Calu3 (cell line): ENCODE data around the gene PAM16. TPM values are rescaled to one million over a fixed set of nuclear protein-coding genes. Genes with fewer than 3 reads are reported as not detected.
A peak's percentile ranks its signal among the peaks of the same experiment; 100 is the strongest.

Experiments
- BruUV-seq: library from RNA; stranded (reverse); fragments of 400-500 nt; replicated peaks from 2 replicates; lab custom pipeline; 2021; lab: Mats Ljungman, UMichigan
- CTCF ChIA-PET: fragments of 300-600 bp; sonication (Branson Sonifier 250); formaldehyde crosslinking; loops from one replicate; lab custom pipeline; 2022; ENCODE audit warnings: antibody characterized with exemption; lab: Charles Lee
- DNase-seq: peaks from one replicate; pipeline ENCODE4 v3.0.0; 2022
- H3K27ac Mint-ChIP-seq: one replicate; pipeline ENCODE4 v1.8.0; 2022; ENCODE audit warnings: mixed read lengths; ENCODE audit not compliant: unreplicated experiment
- H3K27me3 Mint-ChIP-seq: one replicate; pipeline ENCODE4 v1.8.0; 2022; ENCODE audit warnings: mixed read lengths; ENCODE audit not compliant: unreplicated experiment
- H3K36me3 Mint-ChIP-seq: one replicate; pipeline ENCODE4 v1.8.0; 2022; ENCODE audit warnings: mild to moderate bottlenecking, moderate library complexity, mixed read lengths; ENCODE audit not compliant: insufficient read depth, unreplicated experiment
- H3K4me1 Mint-ChIP-seq: one replicate; pipeline ENCODE4 v1.8.0; 2022; ENCODE audit warnings: mild to moderate bottlenecking, low read depth, mixed read lengths; ENCODE audit not compliant: unreplicated experiment
- H3K4me3 Mint-ChIP-seq: one replicate; pipeline ENCODE4 v1.8.0; 2022; ENCODE audit warnings: mild to moderate bottlenecking, low read depth, moderate library complexity, mixed read lengths; ENCODE audit not compliant: unreplicated experiment
- H3K9me3 Mint-ChIP-seq: one replicate; pipeline ENCODE4 v1.8.0; 2022; ENCODE audit warnings: low read depth, mixed read lengths; ENCODE audit not compliant: unreplicated experiment
- intact Hi-C: fragments of 100-400 bp; cut with micrococcal nuclease; formaldehyde crosslinking; loops from one replicate; pipeline ENCODE4 v1.10.0; 2022; ENCODE audit not compliant: unreplicated experiment
- total RNA-seq: library from RNA; stranded (reverse); gene quantifications from 2 replicates; pipeline ENCODE4 v1.2.3, GENCODE V29; 2022
- TF ChIP-seq, protein P1 (sequence below): fragments of 200-600 bp; IDR thresholded peaks from one replicate; pipeline ENCODE4 v1.8.0; 2022; ENCODE audit warnings: antibody characterized with exemption; ENCODE audit not compliant: unreplicated experiment

Gene PAM16
- total RNA-seq, 1 experiment from 2014 or later, result 72.7 TPM

DNA sequence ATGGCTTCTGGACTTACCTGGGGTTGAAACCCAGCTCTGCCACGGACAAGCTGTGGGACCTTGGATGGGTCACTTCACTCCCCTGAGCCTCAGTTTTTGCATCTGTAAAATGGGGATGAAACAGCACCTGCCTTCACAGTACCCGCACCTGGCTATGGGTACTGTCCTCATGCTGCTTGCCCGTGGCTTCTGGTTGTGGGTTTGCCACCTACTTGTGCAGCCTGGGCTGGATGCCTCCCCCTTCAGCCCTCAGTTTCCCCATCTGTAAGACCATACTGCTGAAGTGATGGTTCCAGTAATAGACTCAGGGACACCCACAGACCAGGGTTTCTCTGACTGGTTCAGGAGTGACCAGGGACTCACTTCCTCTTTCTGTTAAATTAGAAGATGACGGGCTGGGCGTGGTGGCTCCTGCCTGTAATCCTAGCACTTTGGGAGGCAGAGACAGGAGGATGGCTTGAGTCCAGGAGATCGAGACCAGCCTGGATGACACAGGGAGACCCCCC, 25.8 kb downstream of the PAM16 start:
- CTCF ChIA-PET, result interaction anchor here (0.5 kb wide), 1 partner anchor 162 kb away, joined by 4 read pairs; no protein-coding TSS in a partner anchor

DNA sequence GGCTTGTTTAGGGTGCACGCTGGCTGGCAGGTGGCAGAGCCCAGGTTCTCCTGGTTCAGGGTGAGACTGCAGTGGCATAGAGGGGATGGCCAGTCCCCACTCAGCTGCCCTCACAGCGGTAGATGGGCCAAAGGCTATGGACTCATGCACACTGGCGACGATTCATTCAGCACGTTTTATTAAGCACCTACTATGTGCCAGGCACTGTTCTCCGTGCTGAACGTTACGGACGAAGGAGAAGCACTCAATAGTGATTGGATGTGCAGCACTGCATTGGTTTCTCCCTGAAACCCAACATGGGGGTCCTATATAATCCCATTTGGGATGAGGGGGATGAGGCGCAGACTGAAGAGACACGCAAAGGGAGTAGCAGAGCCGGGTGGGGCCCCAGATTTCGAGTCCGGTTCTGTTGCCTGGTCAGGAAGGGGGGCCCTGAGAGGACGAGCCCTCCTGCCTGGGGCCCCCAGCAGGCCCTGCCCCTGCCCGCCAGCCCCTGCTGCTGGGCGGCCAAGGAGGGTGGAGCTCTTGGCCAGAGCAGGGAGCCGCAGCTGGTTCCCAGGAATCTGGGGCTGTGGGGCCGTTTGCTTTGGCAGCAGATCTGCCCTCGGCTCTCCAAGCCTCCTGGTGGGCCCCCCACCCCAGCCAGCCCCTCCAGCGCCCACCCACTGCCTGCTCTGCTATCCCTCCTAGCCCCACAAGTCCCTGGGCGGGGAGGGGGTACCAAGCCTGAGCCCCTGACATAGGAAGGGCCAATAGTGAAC, 26.4 kb downstream of the PAM16 start:
- CTCF ChIA-PET, result interaction anchor here (1.0 to 2.2 kb wide), 9 partner anchors 8 to 124 kb away, joined by 3 to 12 read pairs (median 7); partner anchors contain the start of gene TFAP4
- H3K4me3 Mint-ChIP-seq, result peak overlapping the region; percentile 17
- no TSS peak for BruUV-seq
- H3K4me1 Mint-ChIP-seq, result peaks cover 8% of the 10 kb centered on the region
- H3K36me3 Mint-ChIP-seq, result peaks cover 26% of the 10 kb centered on the region
- TF ChIP-seq, protein P1, sequence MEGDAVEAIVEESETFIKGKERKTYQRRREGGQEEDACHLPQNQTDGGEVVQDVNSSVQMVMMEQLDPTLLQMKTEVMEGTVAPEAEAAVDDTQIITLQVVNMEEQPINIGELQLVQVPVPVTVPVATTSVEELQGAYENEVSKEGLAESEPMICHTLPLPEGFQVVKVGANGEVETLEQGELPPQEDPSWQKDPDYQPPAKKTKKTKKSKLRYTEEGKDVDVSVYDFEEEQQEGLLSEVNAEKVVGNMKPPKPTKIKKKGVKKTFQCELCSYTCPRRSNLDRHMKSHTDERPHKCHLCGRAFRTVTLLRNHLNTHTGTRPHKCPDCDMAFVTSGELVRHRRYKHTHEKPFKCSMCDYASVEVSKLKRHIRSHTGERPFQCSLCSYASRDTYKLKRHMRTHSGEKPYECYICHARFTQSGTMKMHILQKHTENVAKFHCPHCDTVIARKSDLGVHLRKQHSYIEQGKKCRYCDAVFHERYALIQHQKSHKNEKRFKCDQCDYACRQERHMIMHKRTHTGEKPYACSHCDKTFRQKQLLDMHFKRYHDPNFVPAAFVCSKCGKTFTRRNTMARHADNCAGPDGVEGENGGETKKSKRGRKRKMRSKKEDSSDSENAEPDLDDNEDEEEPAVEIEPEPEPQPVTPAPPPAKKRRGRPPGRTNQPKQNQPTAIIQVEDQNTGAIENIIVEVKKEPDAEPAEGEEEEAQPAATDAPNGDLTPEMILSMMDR, result no peak
- no peaks in the 10 kb centered on the region for H3K27me3 Mint-ChIP-seq
- H3K9me3 Mint-ChIP-seq, result no peaks in the 10 kb centered on the region
- intact Hi-C loops, result no loop called here
- no peak for DNase-seq
- H3K27ac Mint-ChIP-seq, result no peak overlapping the region

More for the DNA sequence above, 25.8 kb downstream of the PAM16 start:
- Mint-ChIP-seq H3K27me3 (no peaks in the 10 kb centered on the region), H3K4me3 (no peak overlapping the region), H3K27ac (no peak overlapping the region), H3K36me3 (peaks cover 28% of the 10 kb centered on the region), H3K4me1 (peaks cover 8% of the 10 kb centered on the region), H3K9me3 (no peaks in the 10 kb centered on the region)
- no TSS peak for BruUV-seq
- TF ChIP-seq, protein P1, result no peak
- DNase-seq, result no peak
- intact Hi-C loops, result no loop called here

DNA sequence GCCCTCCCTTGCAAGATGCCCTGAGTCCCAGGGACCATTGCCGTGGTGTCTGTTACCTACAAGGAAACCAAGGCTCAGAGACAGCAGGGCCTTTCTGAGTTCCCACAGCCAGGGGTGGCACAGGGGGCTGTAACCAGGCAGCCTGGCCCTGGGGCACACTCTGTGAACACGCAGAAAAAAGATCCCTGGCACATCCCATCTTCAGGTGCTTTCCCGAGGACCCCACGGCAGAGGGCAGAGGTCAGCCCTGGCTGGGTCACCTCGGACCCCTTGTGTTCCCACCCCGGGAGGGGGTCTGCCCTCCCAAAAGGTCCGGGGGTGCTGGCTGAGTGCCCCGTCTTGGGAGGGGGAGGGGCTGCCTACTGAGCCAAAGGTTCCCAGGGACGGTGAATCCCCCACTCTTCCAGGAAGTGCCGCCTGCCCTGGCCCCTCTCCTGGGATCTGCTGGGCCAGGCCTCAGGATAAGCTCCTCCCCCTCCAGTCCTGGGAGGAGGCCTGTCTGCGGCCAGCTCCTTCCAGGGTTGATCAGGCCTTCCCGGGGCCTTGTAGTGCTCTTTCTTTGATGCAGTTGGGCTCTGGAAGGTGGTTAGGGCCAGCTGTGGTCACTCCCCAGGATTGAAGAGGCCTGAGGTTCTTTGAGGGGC, 27.2 kb downstream of the PAM16 start:
- H3K4me3 Mint-ChIP-seq, result peak overlapping the region; percentile 17
- no peaks in the 10 kb centered on the region for H3K9me3 Mint-ChIP-seq
- H3K27ac Mint-ChIP-seq, result no peak overlapping the region
- CTCF ChIA-PET, result interaction anchor here (0.6 to 2.4 kb wide), 13 partner anchors 9 to 123 kb away, joined by 3 to 12 read pairs (median 6); partner anchors contain the start of gene TFAP4
- H3K4me1 Mint-ChIP-seq, result peaks cover 8% of the 10 kb centered on the region
- BruUV-seq, result no TSS peak
- H3K27me3 Mint-ChIP-seq, result no peaks in the 10 kb centered on the region
- peaks cover 21% of the 10 kb centered on the region for H3K36me3 Mint-ChIP-seq
- TF ChIP-seq, protein P1, result no peak
- intact Hi-C loops, result no loop called here
- DNase-seq, result peak; percentile 66

DNA sequence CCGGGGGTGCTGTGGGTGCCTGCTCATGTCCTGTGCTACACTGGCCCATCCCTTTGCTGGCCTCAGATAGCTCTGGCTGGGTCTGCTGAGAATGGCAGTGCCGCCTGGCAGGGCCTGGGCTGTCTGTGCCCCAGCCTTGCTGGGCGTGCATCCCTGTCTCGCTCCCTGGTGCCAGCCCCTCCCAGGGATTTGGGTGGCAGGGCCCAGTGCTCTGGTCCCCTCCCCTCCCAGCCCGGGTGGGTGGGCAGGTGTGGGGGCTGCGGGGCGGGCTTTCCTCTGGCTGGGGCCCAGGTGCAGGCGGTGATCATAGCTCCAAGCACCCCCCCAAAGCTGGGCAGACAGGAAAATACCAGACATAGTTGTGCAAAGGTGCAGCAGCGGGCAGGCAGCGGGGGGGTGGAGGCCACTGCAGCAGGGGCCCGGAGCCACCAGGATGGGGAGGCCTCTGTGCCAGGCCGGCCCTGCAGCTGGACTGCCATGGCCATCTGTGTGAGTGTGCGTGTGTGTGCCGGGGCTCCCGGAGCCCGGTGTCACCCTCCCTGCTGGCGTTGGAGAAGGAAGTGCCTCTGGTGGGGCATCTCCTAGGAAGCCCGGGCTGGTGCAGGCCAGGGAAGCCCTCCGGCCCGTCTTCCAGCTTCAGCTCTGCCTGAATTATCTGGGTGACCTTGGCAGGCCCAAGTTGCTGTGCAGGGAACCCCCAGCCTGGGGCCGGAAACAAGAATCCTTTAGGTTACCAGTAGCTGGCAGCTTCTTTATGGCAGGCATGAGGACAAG, 27.9 kb downstream of the PAM16 start:
- CTCF ChIA-PET, result interaction anchor here (0.7 to 2.4 kb wide), 13 partner anchors 10 to 122 kb away, joined by 3 to 12 read pairs (median 6); partner anchors contain the start of gene TFAP4
- no peaks in the 10 kb centered on the region for H3K27me3 Mint-ChIP-seq
- intact Hi-C loops, result no loop called here
- DNase-seq, result peak; percentile 80
- H3K4me3 Mint-ChIP-seq, result no peak overlapping the region
- BruUV-seq, result no TSS peak
- peaks cover 15% of the 10 kb centered on the region for H3K36me3 Mint-ChIP-seq
- H3K4me1 Mint-ChIP-seq, result peaks cover 4% of the 10 kb centered on the region
- H3K9me3 Mint-ChIP-seq, result no peaks in the 10 kb centered on the region
- H3K27ac Mint-ChIP-seq, result no peak overlapping the region
- TF ChIP-seq, protein P1, result no peak
